A549 (cell line): Measurements from ENCODE around the gene GBA2.

Experiments
- CBX8 ChIP-seq: fragments of 200-600 bp; sonication (generic); IDR thresholded peaks from 2 replicates; pipeline ENCODE4 v1.6.1; 2016
- CTCF ChIP-seq: fragments of >200 bp; sonication (Bioruptor Twin); formaldehyde crosslinking; IDR thresholded peaks from 3 replicates; pipeline ENCODE4 v1.5.1; 2016
- ELK1 ChIP-seq: fragments of 150-350 bp; IDR thresholded peaks from 2 replicates; pipeline ENCODE4 v1.6.1; 2014; ENCODE audit warnings: low read depth, mild to moderate bottlenecking, low read length
- HOXA7 ChIP-seq: fragments of 250-450 bp; sonication (Bioruptor Pico); IDR thresholded peaks from 2 replicates; pipeline ENCODE4 v1.5.0; 2020; ENCODE audit warnings: mild to moderate bottlenecking, moderate library complexity
- MAX ChIP-seq: IDR thresholded peaks from 2 replicates; pipeline ENCODE4 v1.6.1; 2012
- NFE2L2 ChIP-seq: fragments of 150-350 bp; conservative IDR thresholded peaks from 2 replicates; pipeline ENCODE4 v1.6.1; 2014; ENCODE audit warnings: low read length
- POLR2A ChIP-seq: IDR thresholded peaks from 2 replicates; pipeline ENCODE4 v1.6.1; 2012; ENCODE audit warnings: mild to moderate bottlenecking, low read length
- POLR2AphosphoS2 ChIP-seq: conservative IDR thresholded peaks from 2 replicates; pipeline ENCODE4 v1.6.1; 2012; ENCODE audit warnings: low read length, improper control_type of control experiment, inconsistent platforms
- RFX5 ChIP-seq: fragments of 450-650 bp; IDR thresholded peaks from 2 replicates; pipeline ENCODE4 v1.7.1; 2014; ENCODE audit warnings: antibody characterized with exemption, mild to moderate bottlenecking, moderate library complexity

- no peak for TF ChIP-seq CTCF
- TF ChIP-seq POLR2A = no peak
- TF ChIP-seq POLR2AphosphoS2 = no peak
- no peak for TF ChIP-seq RFX5
- TF ChIP-seq CBX8 = no peak
- TF ChIP-seq MAX = no peak
- TF ChIP-seq ELK1 = no peak
- TF ChIP-seq HOXA7 = no peak
- no peak for TF ChIP-seq NFE2L2
Observed at GRCh38 chr9:35760651-35761050, 11.6 kb upstream of the GBA2 start.
